HepG2 (cell line): ENCODE results near the gene NDUFB3. TPM values are rescaled to one million over a fixed set of nuclear protein-coding genes. Genes with fewer than 3 reads are reported as not detected.

Experiments used
- ATAC-seq: fragments of 200-7000 bp; cut with Tn5 transposase; 3 replicates; pipeline ENCODE4 v1.9.1; 2020; ENCODE audit warnings: mild to moderate bottlenecking, moderate library complexity
- BruUV-seq: library from RNA; stranded (reverse); fragments of 400-500 nt; replicated peaks from 2 replicates; lab custom pipeline; 2021; lab: Mats Ljungman, UMichigan
- CTCF ChIA-PET: fragments of 300-600 bp; formaldehyde crosslinking; extraction: SDS; loops from one replicate; lab custom pipeline; 2021; ENCODE audit warnings: low total read pairs, inconsistent platforms, low intra/inter-chr PET ratio; lab: Yijun Ruan, JAX
- POLR2A ChIA-PET: fragments of 350-600 bp; sonication (Branson Sonifier 250); formaldehyde crosslinking; loops from one replicate; lab custom pipeline; 2020; ENCODE audit warnings: antibody characterized with exemption, inconsistent platforms; lab: Yijun Ruan, JAX
- DNase-seq: peaks from one replicate; pipeline ENCODE4 v3.0.0-alpha.2; 2015; ENCODE audit warnings: low spot score
- FAIRE-seq: peaks from 3 replicates; lab custom pipeline; 2011; peaks lifted over from hg19 to GRCh38; lab: Jason Lieb, UNC
- H2AFZ ChIP-seq: one replicate; pipeline ENCODE4 v1.6.1; 2011; ENCODE audit warnings: low read length, inconsistent platforms
- H3K27ac ChIP-seq: fragments of 300-600 bp; 3 replicates; pipeline ENCODE4 v1.8.0; 2011; ENCODE audit warnings: mixed run types, mild to moderate bottlenecking, mixed read lengths, low read length, inconsistent platforms; ENCODE audit not compliant: insufficient read depth; ENCODE audit errors: extremely low read length
- H3K27me3 ChIP-seq, 2 experiments: fragments of 200-600 bp in 1 of 2; 2 replicates in 1 of 2; 3 replicates in 1 of 2; pipeline versions ENCODE4 v1.6.0 to v1.8.0; 2011; ENCODE audit warnings: low read length in 2 of 2, mild to moderate bottlenecking in 2 of 2, moderate library complexity in 2 of 2, inconsistent platforms in 1 of 2; ENCODE audit not compliant: insufficient read depth in 2 of 2, control insufficient read depth in 1 of 2
- H3K36me3 ChIP-seq, 2 experiments: fragments of 200-600 bp in 1 of 2; replicated peaks in 1 of 2; 2 replicates in 1 of 2; 3 replicates in 1 of 2; pipeline versions ENCODE4 v1.5.1 to v1.8.0; 2011; ENCODE audit warnings: low read length in 2 of 2, inconsistent platforms in 1 of 2; ENCODE audit not compliant: insufficient read depth in 2 of 2, control insufficient read depth in 1 of 2
- H3K4me1 ChIP-seq: 2 replicates; pipeline ENCODE4 v1.5.1; 2012; ENCODE audit warnings: low read length, inconsistent platforms; ENCODE audit not compliant: insufficient read depth
- H3K4me2 ChIP-seq: 2 replicates; pipeline ENCODE4 v1.6.0; 2011; ENCODE audit warnings: low read depth, low read length, inconsistent platforms
- H3K4me3 ChIP-seq, 3 experiments: fragments of 200-600 bp in 1 of 3; sonication (generic), shearing (Covaris generic) in 1 of 3; replicated peaks in 1 of 3; 2 replicates each; pipeline ENCODE4 v1.5.1; 2011 to 2016; ENCODE audit warnings: low read length in 3 of 3, inconsistent platforms in 2 of 3, low read depth in 2 of 3, mild to moderate bottlenecking in 2 of 3, control low read depth in 1 of 3, mixed read lengths in 1 of 3; ENCODE audit not compliant: insufficient read depth in 1 of 3
- H3K79me2 ChIP-seq: one replicate; pipeline ENCODE4 v1.6.1; 2011; ENCODE audit warnings: low read length, inconsistent platforms; ENCODE audit not compliant: insufficient read depth
- H3K9ac ChIP-seq: 2 replicates; pipeline ENCODE4 v1.6.0; 2011; ENCODE audit warnings: mild to moderate bottlenecking, low read depth, low read length, inconsistent platforms; ENCODE audit not compliant: insufficient read depth
- H3K9me3 ChIP-seq: 2 replicates; pipeline ENCODE4 v1.5.1; 2012; ENCODE audit warnings: mild to moderate bottlenecking, low read length
- H4K20me1 ChIP-seq: 2 replicates; pipeline ENCODE4 v1.6.0; 2011; ENCODE audit warnings: inconsistent platforms, mild to moderate bottlenecking, low read length, moderate library complexity; ENCODE audit not compliant: insufficient read depth
- ATF5 ChIP-seq: sonication (generic); formaldehyde crosslinking; IDR thresholded peaks from 2 replicates; pipeline ENCODE4 v1.4.0; 2020; ENCODE audit warnings: mild to moderate bottlenecking, low read depth, missing genetic modification reagents
- HDAC6 ChIP-seq: fragments of 200-600 bp; sonication (generic); IDR thresholded peaks from 2 replicates; pipeline ENCODE4 v1.7.0; 2017; ENCODE audit warnings: mild to moderate bottlenecking, antibody characterized with exemption, low read length, low read depth
- IKZF5 ChIP-seq: IDR thresholded peaks from 2 replicates; pipeline ENCODE4 v1.6.1; 2018; ENCODE audit warnings: missing genetic modification reagents, mild to moderate bottlenecking, missing compliant biosample characterization
- IRF1 ChIP-seq: sonication (generic); formaldehyde crosslinking; IDR thresholded peaks from 2 replicates; pipeline ENCODE4 v1.4.0; 2020; ENCODE audit warnings: low read depth, mild to moderate bottlenecking, missing genetic modification reagents
- MLXIP ChIP-seq: sonication (generic); formaldehyde crosslinking; IDR thresholded peaks from 2 replicates; pipeline ENCODE4 v1.9.0; 2021; ENCODE audit warnings: missing genetic modification reagents, borderline replicate concordance
- PHB2 ChIP-seq: fragments of 450-650 bp; IDR thresholded peaks from 2 replicates; pipeline ENCODE4 v1.6.1; 2018; ENCODE audit not compliant: partially characterized antibody
- PLRG1 ChIP-seq: fragments of 450-650 bp; conservative IDR thresholded peaks from 2 replicates; pipeline ENCODE4 v1.6.1; 2016
- RFX5 ChIP-seq: IDR thresholded peaks from 2 replicates; pipeline ENCODE4 v1.6.1; 2011; ENCODE audit warnings: low read depth, low read length, improper control_type of control experiment
- TP53 ChIP-seq: sonication (generic); formaldehyde crosslinking; conservative IDR thresholded peaks from 2 replicates; pipeline ENCODE4 v1.4.0; 2020; ENCODE audit warnings: missing genetic modification reagents
- ZFP37 ChIP-seq: sonication (generic); formaldehyde crosslinking; IDR thresholded peaks from 2 replicates; pipeline ENCODE4 v1.4.0; 2020; ENCODE audit warnings: missing genetic modification reagents, borderline replicate concordance
- ZNF263 ChIP-seq: sonication (generic); formaldehyde crosslinking; IDR thresholded peaks from 2 replicates; pipeline ENCODE4 v1.4.0; 2020; ENCODE audit warnings: missing genetic modification reagents
- ZNF414 ChIP-seq: sonication (generic); formaldehyde crosslinking; IDR thresholded peaks from 2 replicates; pipeline ENCODE4 v1.5.0; 2020; ENCODE audit warnings: missing genetic modification reagents
- ZNF724P ChIP-seq: sonication (generic); formaldehyde crosslinking; IDR thresholded peaks from 2 replicates; pipeline ENCODE4 v1.8.0; 2022; ENCODE audit warnings: missing genetic modification reagents, borderline replicate concordance
- ZNF83 ChIP-seq: sonication (generic); formaldehyde crosslinking; IDR thresholded peaks from 2 replicates; pipeline ENCODE4 v1.4.0; 2020; ENCODE audit warnings: missing genetic modification reagents, mild to moderate bottlenecking, borderline replicate concordance
- WGBS: methylation state at CpG from one replicate; pipeline ENCODE4 v1.1.6; 2017; ENCODE audit warnings: low lambda C conversion rate; 5-methylcytosine and 5-hydroxymethylcytosine counted together
- in situ Hi-C: cut with HindIII; loops from 2 replicates; pipeline ENCODE4 v1.10.0; 2017; ENCODE audit warnings: low pct_unique_long_range_greater_than_20kb; ENCODE audit not compliant: extremely low pct_ligation_motif_present
- intact Hi-C: fragments of 100-400 bp; cut with micrococcal nuclease; formaldehyde crosslinking; loops from one replicate; pipeline ENCODE4 v1.10.0; 2022; ENCODE audit not compliant: unreplicated experiment
- polyA plus RNA-seq, 8 experiments: library from polyadenylated mRNA; depleted of rRNA in 3 of 8; stranded (reverse) in 7 of 8; unstranded in 1 of 8; fragments of >200 nt; fragmentation: Illumina TruSeq in 4 of 8; extraction: Trizol in 4 of 8; gene quantifications; 2 replicates each; pipeline versions ENCODE4 v1.2.1 to v1.2.3, GENCODE V29; 2011 to 2016; ENCODE audit warnings: low read depth in 4 of 8, missing spikeins in 1 of 8, mixed read lengths in 1 of 8; ENCODE audit not compliant: insufficient read depth in 1 of 8
- total RNA-seq, 5 experiments: library from RNA; depleted of rRNA; stranded (reverse); fragments of >200 nt; fragmentation: Illumina TruSeq; extraction: Trizol; gene quantifications; 2 replicates each; pipeline ENCODE4 v1.2.3, GENCODE V29; 2016; ENCODE audit warnings: low read depth in 1 of 5
- TF ChIP-seq, protein P1 (sequence below): sonication (generic); formaldehyde crosslinking; conservative IDR thresholded peaks from 2 replicates; pipeline ENCODE4 v1.5.0; 2020; ENCODE audit warnings: missing genetic modification reagents

Gene NDUFB3
- total and polyA plus RNA-seq, 2 of the 13 experiments (the other 11 are each of a cell fraction or from before 2014, with no cell fraction given), result 50.7 to 159 TPM

- no peak for TF ChIP-seq MLXIP (CRISPR knock-in tag)
- peak; percentile 68 for TF ChIP-seq ZNF263 (CRISPR knock-in tag)
- TF ChIP-seq HDAC6, result no peak
These were observed 35.8 kb downstream of the NDUFB3 start (continued) for GRCh38 chr2:201107624-201108023.

GRCh38 chr2:201108341-201108740, 36.5 kb downstream of the NDUFB3 start:
- H3K4me1 ChIP-seq, result peaks cover 34% of the 10 kb centered on the region
- no peak overlapping the region for H3K4me3 ChIP-seq
- ChIA-PET POLR2A (interaction anchor here (1.6 kb wide), 1 partner anchor 8 kb away, joined by 11 read pairs; the partner anchor contains the start of gene CFLAR), CTCF (no interaction called here)
- H3K79me2 ChIP-seq, result no peaks in the 10 kb centered on the region
- in situ Hi-C loops (no loop called here), intact Hi-C loops (no loop called here)
- 98% methylated on average over 2 of the region's 2 CpGs for WGBS
- H2AFZ ChIP-seq, result no peak overlapping the region
- no peaks in the 10 kb centered on the region for H3K36me3 ChIP-seq
- BruUV-seq, result no TSS peak
- no peak overlapping the region for H3K9ac ChIP-seq
- H3K4me2 ChIP-seq, result no peak overlapping the region
- DNase-seq, result no peak
- no peaks in the 10 kb centered on the region for H3K9me3 ChIP-seq
- H3K27me3 ChIP-seq, result no peaks in the 10 kb centered on the region
- H4K20me1 ChIP-seq, result no peaks in the 10 kb centered on the region
- no peak overlapping the region for H3K27ac ChIP-seq
- FAIRE-seq, result no peak
- ATAC-seq, result no peak
- TF ChIP-seq RFX5 (no peak), IKZF5 (CRISPR knock-in tag) (no peak), ZNF724P (no peak), ATF5 (CRISPR knock-in tag) (no peak), PHB2 (no peak), ZNF83 (CRISPR knock-in tag) (no peak), IRF1 (no peak), PLRG1 (no peak), TP53 (CRISPR knock-in tag) (no peak), ZFP37 (no peak), ZNF414 (no peak)
- TF ChIP-seq, protein P1, sequence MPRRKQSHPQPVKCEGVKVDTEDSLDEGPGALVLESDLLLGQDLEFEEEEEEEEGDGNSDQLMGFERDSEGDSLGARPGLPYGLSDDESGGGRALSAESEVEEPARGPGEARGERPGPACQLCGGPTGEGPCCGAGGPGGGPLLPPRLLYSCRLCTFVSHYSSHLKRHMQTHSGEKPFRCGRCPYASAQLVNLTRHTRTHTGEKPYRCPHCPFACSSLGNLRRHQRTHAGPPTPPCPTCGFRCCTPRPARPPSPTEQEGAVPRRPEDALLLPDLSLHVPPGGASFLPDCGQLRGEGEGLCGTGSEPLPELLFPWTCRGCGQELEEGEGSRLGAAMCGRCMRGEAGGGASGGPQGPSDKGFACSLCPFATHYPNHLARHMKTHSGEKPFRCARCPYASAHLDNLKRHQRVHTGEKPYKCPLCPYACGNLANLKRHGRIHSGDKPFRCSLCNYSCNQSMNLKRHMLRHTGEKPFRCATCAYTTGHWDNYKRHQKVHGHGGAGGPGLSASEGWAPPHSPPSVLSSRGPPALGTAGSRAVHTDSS (CRISPR knock-in tag), result no peak
